H1 (cell line): ENCODE results near the gene RYR3. TPM values are rescaled to one million over a fixed set of nuclear protein-coding genes. Genes with fewer than 3 reads are reported as not detected.

Source experiments
- CTCF ChIA-PET: fragments of 300-600 bp; sonication (Branson Sonifier 250); formaldehyde crosslinking; loops from one replicate; lab custom pipeline; 2021; ENCODE audit not compliant: partially characterized antibody; lab: Charles Lee
- POLR2A ChIA-PET: fragments of 300-600 bp; sonication (Branson Sonifier 250); formaldehyde crosslinking; loops from one replicate; lab custom pipeline; 2021; ENCODE audit warnings: inconsistent platforms; ENCODE audit not compliant: partially characterized antibody; lab: Charles Lee
- DNase-seq, 2 experiments: peaks; one replicate each; pipeline versions ENCODE4 v3.0.0 to v3.0.0-alpha.2; 2010 to 2022; ENCODE audit warnings: low spot score in 2 of 2, low read depth in 1 of 2, mixed read lengths in 1 of 2
- FAIRE-seq: peaks from 2 replicates; lab custom pipeline; 2011; peaks lifted over from hg19 to GRCh38; lab: Jason Lieb, UNC
- H2AFZ ChIP-seq: 2 replicates; pipeline ENCODE4 v1.8.1; 2012; ENCODE audit warnings: low read length, inconsistent platforms
- H2AK5ac ChIP-seq: 2 replicates; pipeline ENCODE4 v1.6.1; 2013; ENCODE audit warnings: low read depth, low read length
- H2BK120ac ChIP-seq: replicated peaks from 2 replicates; pipeline ENCODE3; 2013; ENCODE audit warnings: low read depth, low read length, inconsistent platforms
- H2BK12ac ChIP-seq: 2 replicates; pipeline ENCODE4 v1.6.1; 2013; ENCODE audit warnings: low read depth, low read length
- H2BK15ac ChIP-seq: 2 replicates; pipeline ENCODE4 v1.6.1; 2013; ENCODE audit warnings: low read length
- H2BK20ac ChIP-seq: 2 replicates; pipeline ENCODE4 v1.6.1; 2013; ENCODE audit warnings: low read length
- H2BK5ac ChIP-seq: 2 replicates; pipeline ENCODE4 v1.6.1; 2013; ENCODE audit warnings: low read depth, low read length
- H3K14ac ChIP-seq: 2 replicates; pipeline ENCODE4 v1.6.1; 2013; ENCODE audit warnings: inconsistent platforms; ENCODE audit not compliant: insufficient read length
- H3K18ac ChIP-seq: 2 replicates; pipeline ENCODE4 v1.6.1; 2013; ENCODE audit warnings: low read length; ENCODE audit errors: extremely low read depth
- H3K23ac ChIP-seq: 2 replicates; pipeline ENCODE4 v1.6.1; 2013; ENCODE audit warnings: inconsistent platforms; ENCODE audit not compliant: insufficient read length
- H3K23me2 ChIP-seq: 2 replicates; pipeline ENCODE4 v1.6.1; 2013; ENCODE audit warnings: low read depth, low read length
- H3K27ac ChIP-seq: 2 replicates; pipeline ENCODE4 v1.6.1; 2011; ENCODE audit warnings: low read depth, low read length, inconsistent platforms
- H3K27me3 ChIP-seq, 4 experiments: replicated peaks in 1 of 4; 1 replicate in 1 of 4; 2 replicates in 3 of 4; pipeline versions ENCODE4 v1.6.1 to v1.8.1; 2011 to 2013; ENCODE audit warnings: low read length in 3 of 4, mild to moderate bottlenecking in 3 of 4, inconsistent platforms in 2 of 4, mixed read lengths in 2 of 4, moderate library complexity in 1 of 4; ENCODE audit not compliant: control insufficient read depth in 3 of 4, insufficient read depth in 3 of 4; ENCODE audit errors: extremely low read depth in 1 of 4
- H3K36me3 ChIP-seq, 4 experiments: 2 replicates each; pipeline versions ENCODE4 v1.6.1 to v1.8.1; 2011 to 2013; ENCODE audit warnings: mild to moderate bottlenecking in 4 of 4, low read length in 3 of 4, moderate library complexity in 2 of 4, control low read depth in 1 of 4, inconsistent platforms in 1 of 4; ENCODE audit not compliant: insufficient read depth in 4 of 4, control insufficient read depth in 2 of 4
- H3K4ac ChIP-seq: replicated peaks from 2 replicates; pipeline ENCODE3; 2013; ENCODE audit warnings: low read length, low read depth, mixed read lengths, inconsistent platforms; ENCODE audit not compliant: insufficient read length
- H3K4me1 ChIP-seq, 4 experiments: replicated peaks in 1 of 4; 1 replicate in 1 of 4; 2 replicates in 3 of 4; pipeline versions ENCODE4 v1.6.1 to v1.8.1; 2011 to 2013; ENCODE audit warnings: low read length in 3 of 4, inconsistent platforms in 2 of 4, mixed read lengths in 1 of 4; ENCODE audit not compliant: insufficient read depth in 4 of 4, control insufficient read depth in 3 of 4
- H3K4me2 ChIP-seq, 2 experiments: 2 replicates each; pipeline versions ENCODE4 v1.6.1 to v1.8.1; 2011 to 2013; ENCODE audit warnings: low read depth in 2 of 2, low read length in 2 of 2, control low read depth in 1 of 2, inconsistent platforms in 1 of 2, mild to moderate bottlenecking in 1 of 2; ENCODE audit not compliant: insufficient read depth in 1 of 2
- H3K4me3 ChIP-seq, 4 experiments: fragments of 200-600, 300-600 bp in 1 of 4; sonication (generic), shearing (Covaris generic), sonication (Bioruptor Twin) in 1 of 4; 2 replicates each; pipeline versions ENCODE4 v1.5.1 to v1.8.1; 2011 to 2016; ENCODE audit warnings: low read length in 4 of 4, low read depth in 3 of 4, control low read depth in 2 of 4, inconsistent platforms in 2 of 4, mild to moderate bottlenecking in 2 of 4, mixed read lengths in 1 of 4, moderate library complexity in 1 of 4; ENCODE audit not compliant: insufficient read depth in 2 of 4; ENCODE audit errors: extremely low read depth in 1 of 4
- H3K56ac ChIP-seq: replicated peaks from 2 replicates; pipeline ENCODE3; 2013; ENCODE audit warnings: low read depth, mild to moderate bottlenecking, mixed read lengths, low read length, inconsistent platforms; ENCODE audit not compliant: insufficient read length
- H3K79me1 ChIP-seq: 2 replicates; pipeline ENCODE4 v1.6.1; 2013; ENCODE audit warnings: low read depth, low read length, control low read depth
- H3K79me2 ChIP-seq, 2 experiments: 2 replicates each; pipeline versions ENCODE4 v1.6.1 to v1.8.1; 2012 to 2013; ENCODE audit warnings: low read length in 2 of 2, mild to moderate bottlenecking in 2 of 2, inconsistent platforms in 1 of 2; ENCODE audit not compliant: insufficient read depth in 2 of 2, control insufficient read depth in 1 of 2
- H3K9ac ChIP-seq, 4 experiments: replicated peaks in 1 of 4; 1 replicate in 1 of 4; 2 replicates in 3 of 4; pipeline versions ENCODE4 v1.6.1 to v1.8.1; 2011 to 2013; ENCODE audit warnings: low read depth in 3 of 4, low read length in 3 of 4, control low read depth in 2 of 4, mild to moderate bottlenecking in 2 of 4, moderate library complexity in 2 of 4, inconsistent platforms in 1 of 4; ENCODE audit errors: extremely low read depth in 1 of 4
- H3K9me3 ChIP-seq, 2 experiments: 2 replicates each; pipeline versions ENCODE4 v1.6.1 to v1.8.1; 2012 to 2013; ENCODE audit warnings: mild to moderate bottlenecking in 2 of 2, moderate library complexity in 2 of 2, control low read depth in 1 of 2, inconsistent platforms in 1 of 2, low read depth in 1 of 2, low read length in 1 of 2, mixed read lengths in 1 of 2; ENCODE audit not compliant: insufficient read depth in 2 of 2
- H4K20me1 ChIP-seq, 2 experiments: replicated peaks in 1 of 2; 2 replicates each; pipeline versions ENCODE3 to v1.8.1; 2011 to 2013; ENCODE audit warnings: inconsistent platforms in 2 of 2, low read length in 2 of 2, mild to moderate bottlenecking in 1 of 2; ENCODE audit not compliant: insufficient read depth in 2 of 2, control insufficient read depth in 1 of 2
- H4K5ac ChIP-seq: 2 replicates; pipeline ENCODE4 v1.6.1; 2013; ENCODE audit warnings: low read length, low read depth, mixed read lengths, inconsistent platforms; ENCODE audit not compliant: insufficient read length
- H4K8ac ChIP-seq: 2 replicates; pipeline ENCODE4 v1.8.0; 2013; ENCODE audit warnings: mild to moderate bottlenecking, moderate library complexity, low read length, inconsistent platforms; ENCODE audit not compliant: insufficient read depth; ENCODE audit errors: extremely low read depth
- H4K91ac ChIP-seq: replicated peaks from 2 replicates; pipeline ENCODE3; 2013; ENCODE audit warnings: low read length, mixed read lengths, inconsistent platforms; ENCODE audit not compliant: insufficient read length
- BCL11A ChIP-seq, 2 experiments: IDR thresholded peaks; one replicate each; pipeline ENCODE4 v1.6.1; 2011; ENCODE audit warnings: low read depth in 2 of 2, low read length in 2 of 2, mild to moderate bottlenecking in 2 of 2
- CBX8 ChIP-seq: fragments of 300-800, 300-1000 bp; sonication (generic); IDR thresholded peaks from 2 replicates; pipeline ENCODE4 v1.7.1; 2016; ENCODE audit warnings: low read depth, low read length, borderline replicate concordance
- CREB1 ChIP-seq: IDR thresholded peaks from 2 replicates; pipeline ENCODE4 v1.6.1; 2012; ENCODE audit warnings: inconsistent platforms
- CTCF ChIP-seq, 3 experiments: IDR thresholded peaks; 1 replicate in 2 of 3; 2 replicates in 1 of 3; pipeline versions ENCODE4 v1.5.1 to v1.6.1; 2011; ENCODE audit warnings: low read length in 3 of 3, mild to moderate bottlenecking in 3 of 3, inconsistent platforms in 2 of 3, low read depth in 1 of 3, moderate library complexity in 1 of 3; ENCODE audit not compliant: insufficient read depth in 1 of 3; ENCODE audit errors: control extremely low read depth in 1 of 3
- EGR1 ChIP-seq: IDR thresholded peaks from 2 replicates; pipeline ENCODE4 v1.6.1; 2011; ENCODE audit warnings: low read depth, low read length, borderline replicate concordance
- RAD21 ChIP-seq, 2 experiments: IDR thresholded peaks in 1 of 2; conservative IDR thresholded peaks in 1 of 2; 2 replicates each; pipeline ENCODE4 v1.6.1; 2011; ENCODE audit warnings: low read depth in 2 of 2, low read length in 2 of 2, improper control_type of control experiment in 1 of 2, inconsistent platforms in 1 of 2, mild to moderate bottlenecking in 1 of 2, moderate library complexity in 1 of 2
- SP4 ChIP-seq: IDR thresholded peaks from 2 replicates; pipeline ENCODE4 v1.6.1; 2012; ENCODE audit warnings: low read length, inconsistent platforms
- SUZ12 ChIP-seq: fragments of 200-600 bp; sonication (generic); IDR thresholded peaks from 2 replicates; pipeline ENCODE4 v1.6.1; 2012; ENCODE audit warnings: mild to moderate bottlenecking, inconsistent platforms, low read length, moderate library complexity, mixed read lengths
- TAF1 ChIP-seq: IDR thresholded peaks from 2 replicates; pipeline ENCODE4 v1.6.1; 2011; ENCODE audit warnings: mild to moderate bottlenecking, low read depth, low read length
- TAF7 ChIP-seq: optimal IDR thresholded peaks from 2 replicates; pipeline ENCODE3; 2011; ENCODE audit warnings: low read depth, mild to moderate bottlenecking, inconsistent platforms, low read length, moderate library complexity, borderline replicate concordance
- USF2 ChIP-seq: IDR thresholded peaks from 2 replicates; pipeline ENCODE4 v1.6.1; 2011; ENCODE audit warnings: low read length, improper control_type of control experiment
- WGBS, 2 experiments: shearing (Covaris generic) in 1 of 2; methylation state at CpG; one replicate each; pipeline versions ENCODE4 v1.1.6 to v1.1.7; 2013 to 2015; ENCODE audit warnings: low lambda C conversion rate in 2 of 2, mixed read lengths in 2 of 2, inconsistent platforms in 1 of 2, low coverage in 1 of 2, missing lambda C conversion rate in 1 of 2; ENCODE audit not compliant: insufficient replicate concordance in 2 of 2, insufficient coverage in 1 of 2, insufficient read length in 1 of 2; ENCODE audit errors: extremely low coverage in 1 of 2, missing lambda C conversion rate in 1 of 2; 5-methylcytosine and 5-hydroxymethylcytosine counted together
- polyA plus RNA-seq, 7 experiments: library from polyadenylated mRNA; depleted of rRNA in 3 of 7; stranded (reverse) in 5 of 7; unstranded in 2 of 7; fragments of >200 nt in 5 of 7; fragments of 200-250 nt in 2 of 7; gene quantifications; 1 replicate in 5 of 7; 2 replicates in 1 of 7; 4 replicates in 1 of 7; pipeline versions ENCODE4 v1.2.1 to v1.2.3, GENCODE V29; 2011 to 2013; ENCODE audit warnings: missing spikeins in 2 of 7, mixed read lengths in 2 of 7
- total RNA-seq: library from RNA; stranded (reverse); fragmentation: NEBNext Ultra II Directional; extraction: Animal tissue kit (Norgen Biotek cat#: 25700); gene quantifications from 2 replicates; pipeline ENCODE4 v1.2.1, GENCODE V29; 2021

RYR3 gene
- total and polyA plus RNA-seq, 2 of the 8 experiments (the other 6 are each of a cell fraction or from before 2014, with no cell fraction given), result 0.33 to 3.4 TPM

- Histone ChIP-seq H2BK12ac (no peak overlapping the region), H3K4me1 (no peaks in the 10 kb centered on the region), H4K5ac (no peak overlapping the region), H2BK120ac (no peak overlapping the region), H2AK5ac (no peak overlapping the region), H2BK15ac (no peak overlapping the region), H3K18ac (no peak overlapping the region), H3K36me3 (no peaks in the 10 kb centered on the region), H3K27me3 (no peaks in the 10 kb centered on the region), H3K14ac (no peak overlapping the region), H3K4me2 (no peak overlapping the region), H2BK20ac (no peak overlapping the region), H4K20me1 (no peaks in the 10 kb centered on the region), H3K79me1 (no peaks in the 10 kb centered on the region), H4K8ac (no peak overlapping the region), H3K9ac (no peak overlapping the region), H3K27ac (no peak overlapping the region), H3K4ac (no peak overlapping the region), H3K4me3 (no peak overlapping the region), H3K56ac (no peak overlapping the region), H2AFZ (no peak overlapping the region), H3K23ac (no peak overlapping the region), H4K91ac (no peak overlapping the region), H3K23me2 (no peaks in the 10 kb centered on the region), H3K79me2 (no peaks in the 10 kb centered on the region), H3K9me3 (no peaks in the 10 kb centered on the region), H2BK5ac (no peak overlapping the region)
- FAIRE-seq (no peak), DNase-seq (no peak)
- ChIA-PET POLR2A (no interaction called here), CTCF (interaction anchor here (0.7 kb wide), 1 partner anchor 276 kb away, joined by 3 read pairs; no protein-coding TSS in a partner anchor)
- 93% methylated on average over 3 of the region's 3 CpGs; no CpG with 5 or more reads in 1 of the 2 experiments for WGBS, 2 experiments
- TF ChIP-seq CTCF (IDR thresholded peaks at IDR 0.05; ENCODE audit: control extremely low read depth in 1 of 3, insufficient read depth in 1 of 3, low read depth in 1 of 3, low read length in 3 of 3) (no peak), CBX8 (no peak), TAF1 (no peak), SUZ12 (no peak), RAD21 (IDR thresholded peaks at IDR 0.05 in 1 of 2, conservative IDR thresholded peaks at IDR 0.05 in 1 of 2; ENCODE audit: low read depth in 2 of 2, low read length in 2 of 2) (no peak), TAF7 (no peak), BCL11A (IDR thresholded peaks at IDR 0.05; ENCODE audit: low read depth in 2 of 2, low read length in 2 of 2) (no peak), USF2 (no peak), SP4 (no peak), CREB1 (no peak), EGR1 (no peak)
Observed at GRCh38 chr15:33382491-33382890, 71.7 kb downstream of the RYR3 start.
